GM18526 (cell line): ENCODE data around the gene DENND1B.

Experiments
- POLR2A ChIP-seq: IDR thresholded peaks from 3 replicates; pipeline ENCODE4 v1.6.1; 2011; ENCODE audit not compliant: insufficient read length; ENCODE audit errors: extremely low read depth

DENND1B gene

GRCh38 chr1:197677313-197677712 is 98.0 kb downstream of the DENND1B start:
- TF ChIP-seq POLR2A: no peak

GRCh38 chr1:197675583-197676208 is 99.6 kb downstream of the DENND1B start:
- TF ChIP-seq POLR2A: no peak

DNA sequence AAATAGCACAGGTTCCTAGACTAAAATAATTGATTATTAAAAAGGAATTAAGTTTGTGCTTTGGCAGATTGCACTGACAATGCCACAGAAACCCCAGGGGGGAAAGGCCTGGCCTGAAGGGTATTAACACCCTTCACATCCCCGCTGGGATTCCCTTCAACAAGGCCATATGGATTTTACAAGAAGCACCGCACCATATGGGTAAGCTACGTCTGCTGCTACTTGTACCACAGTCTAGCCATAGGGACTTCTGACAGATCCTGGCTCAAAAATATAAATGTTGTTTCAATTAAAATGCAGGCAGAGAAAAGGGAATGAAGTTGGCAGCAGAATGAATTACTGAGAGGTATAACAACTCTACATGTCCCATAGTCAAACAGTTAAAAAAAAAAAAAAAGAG is 101.0 kb downstream of the DENND1B start:
- no peak for TF ChIP-seq POLR2A

- no peak for TF ChIP-seq POLR2A
Measured at GRCh38 chr1:197673292-197673691, 102.0 kb downstream of the DENND1B start.

GRCh38 chr1:197672347-197672746 is 102.9 kb downstream of the DENND1B start:
- TF ChIP-seq POLR2A: no peak

GRCh38 chr1:197671920-197672319 is 103.4 kb downstream of the DENND1B start:
- TF ChIP-seq POLR2A: no peak

DNA sequence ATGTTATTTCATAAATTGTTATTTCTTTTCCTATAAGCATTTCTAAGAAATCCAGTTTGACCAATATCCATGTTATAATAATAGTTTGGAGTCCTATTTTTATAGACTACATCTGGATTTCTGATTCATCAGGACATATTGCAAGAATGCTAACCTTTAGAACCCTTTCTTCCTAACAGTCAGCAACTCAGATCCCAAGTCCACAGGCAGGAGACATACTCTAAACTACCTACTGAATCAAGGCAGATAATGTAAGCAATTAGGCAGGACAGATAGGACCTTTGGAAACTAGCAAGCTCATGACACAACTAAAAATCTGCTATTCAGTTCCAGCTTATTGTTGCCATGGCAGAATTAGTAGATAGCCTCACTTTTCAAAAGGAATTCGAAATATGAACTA is 104.1 kb downstream of the DENND1B start:
- TF ChIP-seq POLR2A: no peak

DNA sequence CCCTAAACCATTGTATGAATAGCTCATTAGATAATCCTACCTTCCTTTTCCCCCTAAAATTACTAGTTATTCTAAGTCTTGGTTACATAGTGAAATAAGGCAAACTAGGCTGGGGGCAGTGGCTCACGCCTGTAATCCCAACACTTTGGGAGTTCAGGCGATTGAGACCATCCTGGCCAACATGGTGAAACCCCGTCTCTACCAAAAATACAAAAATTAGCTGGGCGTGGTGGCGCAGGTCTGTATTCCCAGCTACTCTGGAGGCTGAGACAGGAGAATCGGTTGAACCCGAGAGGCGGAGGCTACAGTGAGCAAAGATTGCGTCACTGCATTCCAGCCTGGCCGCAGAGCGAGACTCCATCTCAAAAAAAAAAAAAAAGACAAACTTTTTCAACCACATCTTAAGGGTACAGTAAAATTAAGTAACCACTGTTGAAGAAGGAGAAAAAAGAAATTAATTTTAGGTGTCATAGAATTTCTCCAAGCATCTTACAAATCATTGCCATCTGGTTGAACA is 108.5 kb downstream of the DENND1B start:
- TF ChIP-seq POLR2A: no peak

- TF ChIP-seq POLR2A: no peak
Measured at GRCh38 chr1:197664391-197664790, 110.9 kb downstream of the DENND1B start.

GRCh38 chr1:197663162-197663953 is 111.9 kb downstream of the DENND1B start:
- no peak for TF ChIP-seq POLR2A

GRCh38 chr1:197660389-197660788 is 114.9 kb downstream of the DENND1B start:
- TF ChIP-seq POLR2A: no peak

GRCh38 chr1:197659171-197659570 is 116.1 kb downstream of the DENND1B start:
- TF ChIP-seq POLR2A: no peak

- TF ChIP-seq POLR2A: no peak
Measured at GRCh38 chr1:197649188-197649587, 126.1 kb downstream of the DENND1B start.

- no peak for TF ChIP-seq POLR2A
Measured at GRCh38 chr1:197638316-197638715, 137.0 kb downstream of the DENND1B start.

DNA sequence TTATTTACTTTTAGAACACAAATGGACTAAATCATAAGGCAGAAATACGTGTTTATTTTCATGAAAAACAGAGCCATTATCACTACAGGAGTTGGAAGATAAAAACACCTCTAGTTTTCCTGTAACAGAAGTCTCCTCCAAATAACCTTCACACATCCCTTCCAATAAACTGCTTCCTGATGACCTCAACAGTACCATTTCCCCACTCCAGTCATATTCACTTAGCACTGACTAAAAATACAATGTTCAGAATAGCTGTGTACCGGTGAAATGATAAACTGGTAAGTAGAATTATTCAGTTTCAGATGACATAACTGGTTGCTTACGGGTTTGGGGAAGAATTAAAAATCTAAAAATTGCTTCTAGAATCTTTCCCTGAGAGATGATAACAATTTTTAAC is 137.9 kb downstream of the DENND1B start:
- TF ChIP-seq POLR2A: no peak

DNA sequence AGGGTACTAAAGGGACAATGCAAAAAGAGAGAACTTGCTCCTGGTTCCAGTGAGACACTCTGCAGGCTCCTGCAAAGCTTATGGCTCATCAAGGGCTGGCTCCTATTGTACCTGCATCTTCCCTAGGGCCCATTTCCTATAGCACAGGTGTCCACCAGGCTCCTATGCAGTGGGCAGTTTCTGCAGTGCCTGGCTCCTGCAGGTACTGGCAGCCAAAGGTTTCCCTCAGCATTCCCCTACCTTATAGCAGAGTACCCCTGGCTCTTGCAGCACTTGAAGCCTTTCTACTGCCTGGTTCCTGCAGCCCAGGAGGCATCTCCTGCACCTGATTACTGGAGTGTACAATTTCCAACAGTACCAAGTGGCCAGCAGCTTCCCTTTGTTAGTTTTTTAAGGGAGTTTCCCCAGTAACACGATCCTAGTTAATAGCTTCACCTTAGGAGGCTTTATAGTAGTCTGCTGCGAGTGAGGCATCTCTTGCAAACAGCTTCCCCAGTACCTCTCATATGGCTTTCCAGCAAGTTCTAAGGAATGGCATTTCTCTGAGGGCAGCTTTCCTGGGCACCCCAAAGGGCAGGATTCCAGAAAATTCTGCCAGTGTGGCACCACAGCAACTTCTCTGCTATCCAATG is 141.7 kb downstream of the DENND1B start:
- no peak for TF ChIP-seq POLR2A

GRCh38 chr1:197632651-197633050 is 142.6 kb downstream of the DENND1B start:
- no peak for TF ChIP-seq POLR2A

- no peak for TF ChIP-seq POLR2A
Measured at GRCh38 chr1:197632005-197632404, 143.3 kb downstream of the DENND1B start.
